MM.1S (cell line): ENCODE data around the gene GTPBP3.

Experiments
- CTCF ChIP-seq: fragments of 300-600 bp; sonication (generic); IDR thresholded peaks from 2 replicates; pipeline ENCODE4 v1.5.1; 2016; ENCODE audit warnings: antibody characterized with exemption, low read length, mixed read lengths
- EZH2 ChIP-seq: fragments of 300-600 bp; sonication (generic); optimal IDR thresholded peaks from 2 replicates; pipeline ENCODE3; 2017; ENCODE audit warnings: low read depth, mild to moderate bottlenecking, antibody characterized with exemption, low read length, mixed read lengths
- EZH2phosphoT487 ChIP-seq: fragments of 300-600 bp; sonication (generic); IDR thresholded peaks from 2 replicates; pipeline ENCODE4 v1.6.1; 2018; ENCODE audit warnings: antibody characterized with exemption, low read length

GRCh38 chr19:17365361-17365760, 28.0 kb downstream of the GTPBP3 start:
- TF ChIP-seq EZH2 (no peak), CTCF (no peak), EZH2phosphoT487 (no peak)
